Endothelial cell of umbilical vein (primary cell): ENCODE measurements around the gene LMO1. TPM values are rescaled to one million over a fixed set of nuclear protein-coding genes. Genes with fewer than 3 reads are reported as not detected.

Source experiments
- BruUV-seq: library from RNA; stranded (reverse); fragments of 400-500 nt; replicated peaks from 2 replicates; lab custom pipeline; 2021; lab: Mats Ljungman, UMichigan
- CTCF ChIA-PET: fragments of 300-600, 350-600 bp; sonication (Branson Sonifier 250); formaldehyde crosslinking; loops from one replicate; lab custom pipeline; 2021; ENCODE audit warnings: antibody characterized with exemption, inconsistent platforms; lab: Charles Lee
- POLR2A ChIA-PET: fragments of 300-600, 350-600 bp; sonication (Branson Sonifier 250); formaldehyde crosslinking; loops from one replicate; lab custom pipeline; 2021; ENCODE audit warnings: antibody characterized with exemption, inconsistent platforms; lab: Charles Lee
- DNase-seq: peaks from one replicate; pipeline ENCODE4 v3.0.0-alpha.2; 2011; ENCODE audit warnings: low read depth, low spot score
- FAIRE-seq: peaks from 2 replicates; lab custom pipeline; 2011; peaks lifted over from hg19 to GRCh38; lab: Jason Lieb, UNC
- H2AFZ ChIP-seq: 2 replicates; pipeline ENCODE4 v1.6.0; 2012; ENCODE audit warnings: low read depth, low read length, control low read depth, inconsistent platforms
- H3K27ac ChIP-seq: 2 replicates; pipeline ENCODE4 v1.5.1; 2011; ENCODE audit warnings: low read depth, mild to moderate bottlenecking, control low read depth, low read length, moderate library complexity; ENCODE audit not compliant: insufficient read depth
- H3K27me3 ChIP-seq, 2 experiments: 2 replicates each; pipeline versions ENCODE4 v1.6.0 to v1.6.1; 2011; ENCODE audit warnings: low read length in 2 of 2, mixed read lengths in 1 of 2; ENCODE audit not compliant: control insufficient read depth in 2 of 2, insufficient read depth in 2 of 2
- H3K36me3 ChIP-seq, 2 experiments: 2 replicates in 1 of 2; 3 replicates in 1 of 2; pipeline ENCODE4 v1.5.1; 2011; ENCODE audit warnings: low read length in 2 of 2, mild to moderate bottlenecking in 1 of 2, moderate library complexity in 1 of 2; ENCODE audit not compliant: control insufficient read depth in 2 of 2, insufficient read depth in 2 of 2; ENCODE audit errors: extremely low read depth in 1 of 2
- H3K4me1 ChIP-seq: 3 replicates; pipeline ENCODE4 v1.5.1; 2011; ENCODE audit warnings: mild to moderate bottlenecking, low read length; ENCODE audit not compliant: control insufficient read depth, insufficient read depth; ENCODE audit errors: extremely low read depth
- H3K4me2 ChIP-seq: 2 replicates; pipeline ENCODE4 v1.6.1; 2011; ENCODE audit warnings: low read length, control low read depth, mixed read lengths; ENCODE audit not compliant: insufficient read depth
- H3K4me3 ChIP-seq, 3 experiments: fragments of 200-600 bp in 1 of 3; sonication (generic), shearing (Covaris generic) in 1 of 3; replicated peaks in 1 of 3; 2 replicates each; pipeline ENCODE4 v1.5.1; 2011 to 2016; ENCODE audit warnings: control low read depth in 3 of 3, low read length in 3 of 3, mild to moderate bottlenecking in 2 of 3, inconsistent platforms in 1 of 3, low read depth in 1 of 3, moderate library complexity in 1 of 3; ENCODE audit not compliant: insufficient read depth in 1 of 3
- H3K79me2 ChIP-seq: 2 replicates; pipeline ENCODE4 v1.6.0; 2012; ENCODE audit warnings: low read length, inconsistent platforms; ENCODE audit not compliant: control insufficient read depth, insufficient read depth
- H3K9ac ChIP-seq: replicated peaks from 2 replicates; pipeline ENCODE3; 2011; ENCODE audit warnings: low read length, control low read depth; ENCODE audit not compliant: insufficient read depth; ENCODE audit errors: extremely low read depth
- H3K9me1 ChIP-seq: replicated peaks from 3 replicates; pipeline ENCODE4 v1.6.0; 2011; ENCODE audit warnings: mild to moderate bottlenecking, low read length; ENCODE audit not compliant: control insufficient read depth, insufficient read depth; ENCODE audit errors: extremely low read depth
- H3K9me3 ChIP-seq: replicated peaks from 2 replicates; pipeline ENCODE4 v1.5.1; 2012; ENCODE audit warnings: low read length, inconsistent platforms; ENCODE audit not compliant: control insufficient read depth, insufficient read depth
- H4K20me1 ChIP-seq: replicated peaks from 2 replicates; pipeline ENCODE3; 2011; ENCODE audit warnings: mild to moderate bottlenecking, low read length; ENCODE audit not compliant: control insufficient read depth, insufficient read depth; ENCODE audit errors: extremely low read depth
- CTCF ChIP-seq, 2 donors: IDR thresholded peaks; 1 replicate in 1 of 2; 2 replicates in 1 of 2; pipeline ENCODE4 v1.5.1; 2011; ENCODE audit warnings: low read length in 2 of 2, mild to moderate bottlenecking in 2 of 2, moderate library complexity in 2 of 2, control low read depth in 1 of 2, inconsistent platforms in 1 of 2, low read depth in 1 of 2; ENCODE audit not compliant: insufficient read depth in 1 of 2; ENCODE audit errors: extremely low read depth in 1 of 2
- EZH2 ChIP-seq: IDR thresholded peaks from 2 replicates; pipeline ENCODE4 v1.6.1; 2012; ENCODE audit warnings: borderline replicate concordance, low read depth, mild to moderate bottlenecking, moderate library complexity, low read length, inconsistent platforms; ENCODE audit not compliant: severe bottlenecking
- FOS ChIP-seq: IDR thresholded peaks from 2 replicates; pipeline ENCODE4 v1.6.1; 2011; ENCODE audit warnings: mild to moderate bottlenecking, low read length, moderate library complexity, borderline replicate concordance; ENCODE audit not compliant: insufficient read depth
- GATA2 ChIP-seq: IDR thresholded peaks from 2 replicates; pipeline ENCODE4 v1.7.0; 2011; ENCODE audit warnings: low read depth, mild to moderate bottlenecking, moderate library complexity, mixed read lengths, low read length; ENCODE audit not compliant: insufficient read length, insufficient read depth
- JUN ChIP-seq: IDR thresholded peaks from 2 replicates; pipeline ENCODE4 v1.6.1; 2011; ENCODE audit warnings: borderline replicate concordance, low read depth; ENCODE audit not compliant: insufficient read length, insufficient read depth
- MAX ChIP-seq: IDR thresholded peaks from 2 replicates; pipeline ENCODE4 v1.6.1; 2011; ENCODE audit not compliant: insufficient read depth, insufficient read length
- MYC ChIP-seq: IDR thresholded peaks from one replicate; pipeline ENCODE4 v1.6.1; 2011; ENCODE audit warnings: mild to moderate bottlenecking, low read depth, low read length
- POLR2A ChIP-seq: IDR thresholded peaks from 2 replicates; pipeline ENCODE4 v1.6.1; 2012; ENCODE audit warnings: low read depth, mild to moderate bottlenecking, control low read depth, low read length
- POLR2AphosphoS5 ChIP-seq: IDR thresholded peaks from 2 replicates; pipeline ENCODE4 v1.6.1; 2012; ENCODE audit warnings: low read depth, mild to moderate bottlenecking, control low read depth, low read length, moderate library complexity; ENCODE audit not compliant: insufficient read depth
- dilution Hi-C: fragments of 300-500 bp; cut with MboI; formaldehyde crosslinking; loops from one replicate; pipeline ENCODE4 v1.15.0; 2019; ENCODE audit warnings: low sequenced_read_pairs; ENCODE audit not compliant: extremely low pct_ligation_motif_present
- intact Hi-C: fragments of 100-400 bp; cut with micrococcal nuclease; formaldehyde crosslinking; loops from one replicate; pipeline ENCODE4 v1.10.0; 2022
- polyA plus RNA-seq, 4 experiments: library from polyadenylated mRNA; depleted of rRNA in 3 of 4; stranded (reverse) in 3 of 4; unstranded in 1 of 4; fragments of >200 nt; gene quantifications; 2 replicates each; pipeline versions ENCODE4 v1.2.1 to v1.2.3, GENCODE V29; 2011 to 2012; ENCODE audit warnings: missing spikeins in 1 of 4
- total RNA-seq: library from RNA; stranded (reverse); gene quantifications from 2 replicates; pipeline ENCODE4 v1.2.3, GENCODE V29; 2021

Gene LMO1
- total and polyA plus RNA-seq, 2 donors (not counting 3 experiments of a cell fraction or from before 2014, with no cell fraction given): not detected

GRCh38 chr11:8301622-8302021 lies 37.9 kb upstream of the LMO1 start:
- ChIA-PET POLR2A (no interaction called here), CTCF (interaction anchor here (2.2 kb wide), 1 partner anchor 38 kb away, joined by 7 read pairs; the partner anchor contains the start of gene LMO1)
- no peak overlapping the region for H3K4me3 ChIP-seq
- H3K27ac ChIP-seq: no peak overlapping the region
- dilution Hi-C loops (no loop called here), intact Hi-C loops (no loop called here)
- DNase-seq: no peak
- no peaks in the 10 kb centered on the region for H3K9me3 ChIP-seq
- H3K27me3 ChIP-seq: no peaks in the 10 kb centered on the region
- no peak overlapping the region for H3K9ac ChIP-seq
- H3K79me2 ChIP-seq: no peaks in the 10 kb centered on the region
- H3K9me1 ChIP-seq: no peaks in the 10 kb centered on the region
- no peaks in the 10 kb centered on the region for H3K36me3 ChIP-seq
- H3K4me1 ChIP-seq: no peaks in the 10 kb centered on the region
- no peak for FAIRE-seq
- no TSS peak for BruUV-seq
- no peaks in the 10 kb centered on the region for H4K20me1 ChIP-seq
- TF ChIP-seq CTCF (IDR thresholded peaks at IDR 0.05; ENCODE audit: extremely low read depth in 1 of 2, insufficient read depth in 1 of 2, low read depth in 1 of 2, low read length in 2 of 2) (no peak), JUN (no peak), POLR2AphosphoS5 (no peak), MAX (no peak), POLR2A (no peak), MYC (no peak), FOS (no peak), GATA2 (no peak), EZH2 (no peak)
- H3K4me2 ChIP-seq: no peak overlapping the region
- H2AFZ ChIP-seq: no peak overlapping the region
